Activated naive CD4-positive, alpha-beta T cell treated with anti-CD3 and anti-CD28 coated beads, Interleukin-2, amount 50 U/mL, for 24 hours (primary cell): ENCODE results near the gene ZNF214.
"Not testable (repeated sequence)": the region's sequence is repeated elsewhere in the genome, so short reads cannot be mapped to it uniquely, and the experiment has no call there.

Experiments used
- H3K27ac Mint-ChIP-seq: one replicate; pipeline ENCODE4 v1.8.0; 2021; ENCODE audit warnings: mild to moderate bottlenecking, mixed read lengths
- H3K27me3 Mint-ChIP-seq: one replicate; pipeline ENCODE4 v1.8.0; 2021; ENCODE audit warnings: mixed read lengths
- H3K36me3 Mint-ChIP-seq: one replicate; pipeline ENCODE4 v1.8.0; 2021; ENCODE audit warnings: mixed read lengths
- H3K4me1 Mint-ChIP-seq: one replicate; pipeline ENCODE4 v1.8.0; 2021; ENCODE audit warnings: mixed read lengths
- H3K4me3 Mint-ChIP-seq: one replicate; pipeline ENCODE4 v1.8.0; 2021; ENCODE audit warnings: mild to moderate bottlenecking, mixed read lengths
- H3K9me3 Mint-ChIP-seq: one replicate; pipeline ENCODE4 v1.8.0; 2021; ENCODE audit warnings: mixed read lengths

ZNF214 gene

GRCh38 chr11:7014118-7014517 lies 6.0 kb downstream of the ZNF214 start:
- Mint-ChIP-seq H3K4me3 (no peak overlapping the region), H3K27ac (no peak overlapping the region), H3K9me3 (peaks cover 3% of the 10 kb centered on the region), H3K36me3 (no peaks in the 10 kb centered on the region), H3K27me3 (peaks cover 5% of the 10 kb centered on the region), H3K4me1 (no peaks in the 10 kb centered on the region)

GRCh38 chr11:7004482-7004881 lies 15.7 kb downstream of the ZNF214 start:
- no peak overlapping the region for H3K4me3 Mint-ChIP-seq
- no peaks in the 10 kb centered on the region for H3K36me3 Mint-ChIP-seq
- peaks cover 19% of the 10 kb centered on the region for H3K27me3 Mint-ChIP-seq
- no peak overlapping the region for H3K27ac Mint-ChIP-seq
- no peaks in the 10 kb centered on the region for H3K4me1 Mint-ChIP-seq
- H3K9me3 Mint-ChIP-seq = peaks cover 3% of the 10 kb centered on the region

- H3K27me3 Mint-ChIP-seq = peaks cover 21% of the 10 kb centered on the region
- no peaks in the 10 kb centered on the region for H3K4me1 Mint-ChIP-seq
- no peaks in the 10 kb centered on the region for H3K9me3 Mint-ChIP-seq
- no peaks in the 10 kb centered on the region for H3K36me3 Mint-ChIP-seq
- H3K27ac Mint-ChIP-seq = no peak overlapping the region
- H3K4me3 Mint-ChIP-seq = no peak overlapping the region
Measured at GRCh38 chr11:6995703-6996102, 24.4 kb downstream of the ZNF214 start.

GRCh38 chr11:6992457-6993417 lies 27.4 kb downstream of the ZNF214 start:
- Mint-ChIP-seq H3K36me3 (no peaks in the 10 kb centered on the region), H3K4me1 (no peaks in the 10 kb centered on the region), H3K27me3 (peaks cover 7% of the 10 kb centered on the region), H3K9me3 (no peaks in the 10 kb centered on the region), H3K27ac (no peak overlapping the region), H3K4me3 (no peak overlapping the region)

GRCh38 chr11:6992026-6992425 lies 28.1 kb downstream of the ZNF214 start:
- Mint-ChIP-seq H3K27ac (no peak overlapping the region), H3K4me3 (no peak overlapping the region), H3K27me3 (peaks cover 6% of the 10 kb centered on the region), H3K4me1 (no peaks in the 10 kb centered on the region), H3K9me3 (no peaks in the 10 kb centered on the region), H3K36me3 (no peaks in the 10 kb centered on the region)

- Mint-ChIP-seq H3K4me1 (no peaks in the 10 kb centered on the region), H3K36me3 (no peaks in the 10 kb centered on the region), H3K27me3 (peaks cover 6% of the 10 kb centered on the region), H3K27ac (no peak overlapping the region), H3K4me3 (no peak overlapping the region), H3K9me3 (no peaks in the 10 kb centered on the region)
Measured at GRCh38 chr11:6991227-6991626, 28.9 kb downstream of the ZNF214 start.

- Mint-ChIP-seq H3K9me3 (peaks cover 5% of the 10 kb centered on the region), H3K36me3 (no peaks in the 10 kb centered on the region), H3K4me1 (no peaks in the 10 kb centered on the region), H3K4me3 (no peak overlapping the region), H3K27ac (no peak overlapping the region), H3K27me3 (peaks cover 6% of the 10 kb centered on the region)
Measured at GRCh38 chr11:6988506-6988905, 31.6 kb downstream of the ZNF214 start.

- H3K36me3 Mint-ChIP-seq = peaks cover 1% of the 10 kb centered on the region
- H3K27me3 Mint-ChIP-seq = peaks cover 3% of the 10 kb centered on the region
- no peak overlapping the region for H3K27ac Mint-ChIP-seq
- no peaks in the 10 kb centered on the region for H3K4me1 Mint-ChIP-seq
- H3K4me3 Mint-ChIP-seq = no peak overlapping the region
- H3K9me3 Mint-ChIP-seq = peaks cover 5% of the 10 kb centered on the region
Measured at GRCh38 chr11:6986487-6986886, 33.7 kb downstream of the ZNF214 start.

GRCh38 chr11:6979365-6979764 lies 40.8 kb downstream of the ZNF214 start:
- no peak overlapping the region for H3K4me3 Mint-ChIP-seq
- no peaks in the 10 kb centered on the region for H3K4me1 Mint-ChIP-seq
- H3K27ac Mint-ChIP-seq = no peak overlapping the region
- H3K36me3 Mint-ChIP-seq = peaks cover 1% of the 10 kb centered on the region
- peaks cover 5% of the 10 kb centered on the region for H3K9me3 Mint-ChIP-seq
- H3K27me3 Mint-ChIP-seq = peaks cover 3% of the 10 kb centered on the region

GRCh38 chr11:6969854-6970253 lies 50.3 kb downstream of the ZNF214 start:
- H3K36me3 Mint-ChIP-seq, H3K4me3 Mint-ChIP-seq, H3K27me3 Mint-ChIP-seq, H3K4me1 Mint-ChIP-seq, H3K9me3 Mint-ChIP-seq, H3K27ac Mint-ChIP-seq: not testable (repeated sequence)

- Mint-ChIP-seq H3K4me3 (no peak overlapping the region), H3K27ac (no peak overlapping the region), H3K36me3 (no peaks in the 10 kb centered on the region), H3K9me3 (no peaks in the 10 kb centered on the region), H3K4me1 (no peaks in the 10 kb centered on the region), H3K27me3 (peaks cover 4% of the 10 kb centered on the region)
Measured at GRCh38 chr11:6968816-6969215, 51.3 kb downstream of the ZNF214 start.

- Mint-ChIP-seq H3K27me3 (peaks cover 1% of the 10 kb centered on the region), H3K36me3 (no peaks in the 10 kb centered on the region), H3K27ac (no peak overlapping the region), H3K4me1 (no peaks in the 10 kb centered on the region), H3K9me3 (no peaks in the 10 kb centered on the region), H3K4me3 (no peak overlapping the region)
Measured at GRCh38 chr11:6962673-6963072, 57.5 kb downstream of the ZNF214 start.

- H3K9me3 Mint-ChIP-seq = no peaks in the 10 kb centered on the region
- H3K27me3 Mint-ChIP-seq = peaks cover 1% of the 10 kb centered on the region
- no peak overlapping the region for H3K4me3 Mint-ChIP-seq
- no peak overlapping the region for H3K27ac Mint-ChIP-seq
- H3K36me3 Mint-ChIP-seq = no peaks in the 10 kb centered on the region
- no peaks in the 10 kb centered on the region for H3K4me1 Mint-ChIP-seq
Measured at GRCh38 chr11:6962141-6962540, 58.0 kb downstream of the ZNF214 start.

GRCh38 chr11:6954248-6954647 lies 65.9 kb downstream of the ZNF214 start:
- not testable (repeated sequence) for H3K36me3 Mint-ChIP-seq, H3K4me3 Mint-ChIP-seq, H3K4me1 Mint-ChIP-seq, H3K9me3 Mint-ChIP-seq, H3K27me3 Mint-ChIP-seq, H3K27ac Mint-ChIP-seq
